LNCAP (cell line): ENCODE data around the gene TUBG1.

Source experiments
- TF ChIP-seq, protein P1 (sequence below): fragments of 450-650 bp; IDR thresholded peaks from 2 replicates; pipeline ENCODE4 v1.5.1; 2017; ENCODE audit warnings: mild to moderate bottlenecking

Gene TUBG1

DNA sequence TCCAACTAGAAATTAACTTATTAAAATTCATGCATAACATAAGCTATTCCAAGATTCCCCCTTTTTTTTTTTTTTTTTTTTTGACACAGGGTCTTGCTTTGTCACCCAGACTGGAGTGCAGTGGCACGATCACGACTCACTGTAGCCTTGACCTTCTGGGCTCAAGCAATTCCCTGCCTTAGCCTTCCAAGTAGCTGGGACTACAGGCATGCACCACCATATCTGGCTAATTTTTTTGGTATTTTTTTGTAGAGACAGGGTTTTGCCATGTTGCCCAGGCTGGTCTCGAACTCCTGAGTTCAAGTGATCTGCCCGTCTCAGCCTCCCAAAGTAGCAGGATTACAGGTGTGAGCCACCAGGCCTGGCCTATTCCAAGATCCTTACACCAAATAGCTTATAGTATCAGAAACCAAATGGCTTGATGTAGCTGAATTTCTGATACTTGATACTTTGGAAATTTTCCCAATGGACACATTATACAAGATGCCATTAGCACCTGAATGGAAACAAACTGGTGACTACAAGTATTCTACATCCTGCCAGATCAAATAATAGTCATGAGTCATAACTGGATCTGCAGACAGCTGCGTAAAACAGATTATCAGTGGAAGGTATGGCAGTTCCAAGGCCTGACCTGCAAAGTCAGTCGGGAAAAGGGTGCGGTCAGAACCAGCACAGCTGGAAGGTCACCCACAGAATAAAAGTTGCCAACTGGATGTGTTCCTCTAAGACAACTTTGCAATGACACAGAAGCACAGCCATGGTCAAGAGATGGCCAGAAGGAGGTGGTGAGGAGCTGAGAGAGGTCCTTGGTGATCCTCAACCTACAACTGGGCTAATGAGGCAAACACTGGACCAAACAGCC, 14.5 kb downstream of the TUBG1 start:
- TF ChIP-seq, protein P1, sequence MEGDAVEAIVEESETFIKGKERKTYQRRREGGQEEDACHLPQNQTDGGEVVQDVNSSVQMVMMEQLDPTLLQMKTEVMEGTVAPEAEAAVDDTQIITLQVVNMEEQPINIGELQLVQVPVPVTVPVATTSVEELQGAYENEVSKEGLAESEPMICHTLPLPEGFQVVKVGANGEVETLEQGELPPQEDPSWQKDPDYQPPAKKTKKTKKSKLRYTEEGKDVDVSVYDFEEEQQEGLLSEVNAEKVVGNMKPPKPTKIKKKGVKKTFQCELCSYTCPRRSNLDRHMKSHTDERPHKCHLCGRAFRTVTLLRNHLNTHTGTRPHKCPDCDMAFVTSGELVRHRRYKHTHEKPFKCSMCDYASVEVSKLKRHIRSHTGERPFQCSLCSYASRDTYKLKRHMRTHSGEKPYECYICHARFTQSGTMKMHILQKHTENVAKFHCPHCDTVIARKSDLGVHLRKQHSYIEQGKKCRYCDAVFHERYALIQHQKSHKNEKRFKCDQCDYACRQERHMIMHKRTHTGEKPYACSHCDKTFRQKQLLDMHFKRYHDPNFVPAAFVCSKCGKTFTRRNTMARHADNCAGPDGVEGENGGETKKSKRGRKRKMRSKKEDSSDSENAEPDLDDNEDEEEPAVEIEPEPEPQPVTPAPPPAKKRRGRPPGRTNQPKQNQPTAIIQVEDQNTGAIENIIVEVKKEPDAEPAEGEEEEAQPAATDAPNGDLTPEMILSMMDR: peak; percentile 22; the same call in 1 of the 2 replicates

DNA sequence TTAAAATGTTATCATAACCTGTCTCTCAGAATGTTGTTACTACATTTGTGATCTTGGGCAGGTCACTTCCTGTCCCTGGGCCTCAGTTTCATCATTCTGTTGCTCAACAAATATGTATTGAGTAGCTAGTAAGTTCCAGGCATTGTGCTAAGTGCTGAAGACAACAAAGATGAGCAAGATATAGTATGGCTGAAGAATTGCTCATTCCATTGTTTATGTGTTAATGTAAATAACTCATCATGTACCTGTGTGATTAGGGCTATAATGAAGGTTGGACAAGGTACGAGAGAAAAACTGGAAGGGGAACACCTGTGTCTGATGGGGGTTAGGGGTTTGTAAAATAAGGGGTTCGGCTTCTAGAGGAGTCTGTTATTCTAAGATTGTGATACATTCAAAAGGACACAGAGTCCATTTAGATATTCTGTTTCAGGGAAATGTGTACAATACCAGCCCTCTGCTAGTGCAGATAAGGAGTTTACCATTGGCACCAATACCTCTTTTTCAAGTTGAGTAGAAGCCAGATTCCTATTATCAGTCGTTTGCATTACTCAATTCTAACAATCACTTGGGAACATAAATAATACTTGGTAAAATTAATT, 20.0 kb downstream of the TUBG1 start:
- TF ChIP-seq, protein P1: no peak

DNA sequence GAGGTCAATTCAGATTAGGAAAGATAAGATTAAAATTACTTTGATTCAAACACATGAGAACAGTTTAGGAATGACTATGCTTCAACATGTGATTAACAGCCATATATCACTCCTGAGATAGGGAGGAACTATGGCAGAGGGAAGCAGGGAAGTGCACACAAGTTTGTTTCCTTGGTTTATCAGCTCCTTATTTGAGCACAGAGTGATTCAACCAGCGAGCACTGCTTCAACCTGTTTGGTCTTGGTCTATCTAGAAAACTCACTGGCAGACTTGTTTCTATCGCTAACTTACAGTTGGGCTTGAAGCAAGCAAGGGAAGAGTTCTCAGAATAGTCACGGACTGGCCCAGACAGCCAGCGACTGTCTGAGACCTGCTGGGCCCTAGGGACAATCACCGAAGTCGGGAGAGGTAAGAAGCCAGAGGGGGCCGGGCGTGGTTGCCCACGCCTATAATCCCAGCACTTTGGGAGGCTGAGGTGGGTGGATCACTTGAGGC, 23.5 kb downstream of the TUBG1 start:
- TF ChIP-seq, protein P1: no peak

DNA sequence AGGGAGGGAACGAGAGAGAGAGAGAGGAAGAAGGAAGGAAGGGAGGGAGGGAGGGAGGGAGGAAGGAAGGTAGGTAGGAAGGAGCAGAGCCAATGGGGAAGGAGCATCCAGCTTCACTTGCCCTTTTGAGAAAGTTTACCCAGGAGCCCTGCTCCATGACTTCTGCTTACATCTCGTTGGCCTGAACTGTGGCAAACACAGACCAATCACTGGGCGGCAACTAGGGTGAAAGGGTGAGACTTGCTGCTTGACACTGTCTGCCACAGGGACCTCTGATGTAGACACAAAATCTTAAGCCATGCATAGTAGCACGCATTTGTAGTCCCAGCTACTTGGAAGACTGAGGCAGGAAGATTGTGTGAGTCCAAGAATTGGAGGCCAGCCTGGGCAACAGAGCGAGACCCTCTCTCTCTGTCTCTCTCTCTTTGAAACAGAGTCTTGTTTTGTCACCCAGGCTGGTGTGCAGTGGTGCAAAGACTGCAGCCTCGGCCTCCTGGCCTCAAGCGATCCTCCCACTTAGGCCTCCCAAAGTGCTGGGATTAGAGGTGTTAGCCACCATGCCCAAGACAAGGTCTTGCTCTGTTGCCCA, 30.1 kb downstream of the TUBG1 start:
- TF ChIP-seq, protein P1: no peak

DNA sequence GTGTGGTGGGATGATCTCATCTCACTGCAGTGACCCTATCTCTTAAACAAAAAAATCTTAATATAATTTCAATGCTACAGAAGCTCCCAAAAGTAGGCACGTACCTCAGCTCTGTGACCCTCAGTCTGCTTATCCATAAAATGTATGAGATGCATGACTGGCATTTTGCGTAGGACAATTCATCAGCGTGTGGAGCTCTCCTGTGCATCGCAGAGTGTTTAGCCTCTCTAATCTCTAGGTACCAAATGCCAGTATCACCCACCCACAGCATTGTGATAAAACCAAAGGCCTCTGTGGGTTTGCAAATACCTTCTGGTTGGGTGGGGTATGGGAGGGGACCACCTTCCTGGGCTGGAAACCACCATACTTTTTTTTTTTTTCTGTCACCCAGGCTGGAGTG, 30.6 kb downstream of the TUBG1 start:
- TF ChIP-seq, protein P1: no peak

DNA sequence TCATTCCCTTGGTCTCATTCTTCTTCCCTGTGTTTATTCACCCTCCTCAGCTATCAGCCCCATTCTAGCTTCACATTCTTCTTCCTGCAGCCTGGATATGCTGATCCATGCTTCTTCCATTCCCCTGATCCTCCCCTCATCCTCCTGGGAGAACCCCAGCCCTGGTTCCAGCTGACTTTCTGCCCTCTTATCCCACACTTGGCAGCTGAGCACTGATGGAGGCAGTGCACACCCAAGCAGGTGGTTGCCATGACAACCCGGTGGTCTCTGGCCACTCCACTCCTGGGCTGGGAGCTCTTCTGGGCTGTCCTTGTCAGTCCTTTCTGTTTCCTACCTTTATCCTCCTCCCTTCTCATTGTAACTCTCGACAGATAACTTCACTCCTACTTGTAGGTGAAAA, 32.9 kb downstream of the TUBG1 start:
- TF ChIP-seq, protein P1: no peak

DNA sequence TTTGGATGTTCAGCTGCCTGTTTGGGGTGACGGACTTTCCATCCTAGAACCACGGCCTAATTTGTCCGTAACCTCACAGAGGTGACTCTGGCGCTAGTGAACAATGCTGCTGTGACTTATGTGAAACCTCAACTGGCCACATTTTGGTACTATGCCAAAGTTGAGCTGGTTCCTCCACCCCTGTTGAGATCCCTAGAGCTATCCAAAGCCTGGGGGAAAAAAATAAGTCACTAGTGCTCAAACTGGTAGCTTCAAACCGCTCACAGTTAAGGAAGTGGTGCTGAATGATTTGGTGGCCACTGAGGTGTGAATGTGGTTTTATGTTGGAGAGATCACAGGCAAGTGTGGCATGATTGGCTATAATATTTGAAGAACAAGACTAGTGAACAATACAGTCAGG, 38.3 kb downstream of the TUBG1 start:
- TF ChIP-seq, protein P1: no peak
